Measurements from ENCODE around the gene DNAAF3.
A peak's percentile ranks its signal among the peaks of the same experiment; 100 is the strongest.
"Not testable (repeated sequence)": the region's sequence is repeated elsewhere in the genome, so short reads cannot be mapped to it uniquely, and the experiment has no call there.

DNAAF3 gene

DNA sequence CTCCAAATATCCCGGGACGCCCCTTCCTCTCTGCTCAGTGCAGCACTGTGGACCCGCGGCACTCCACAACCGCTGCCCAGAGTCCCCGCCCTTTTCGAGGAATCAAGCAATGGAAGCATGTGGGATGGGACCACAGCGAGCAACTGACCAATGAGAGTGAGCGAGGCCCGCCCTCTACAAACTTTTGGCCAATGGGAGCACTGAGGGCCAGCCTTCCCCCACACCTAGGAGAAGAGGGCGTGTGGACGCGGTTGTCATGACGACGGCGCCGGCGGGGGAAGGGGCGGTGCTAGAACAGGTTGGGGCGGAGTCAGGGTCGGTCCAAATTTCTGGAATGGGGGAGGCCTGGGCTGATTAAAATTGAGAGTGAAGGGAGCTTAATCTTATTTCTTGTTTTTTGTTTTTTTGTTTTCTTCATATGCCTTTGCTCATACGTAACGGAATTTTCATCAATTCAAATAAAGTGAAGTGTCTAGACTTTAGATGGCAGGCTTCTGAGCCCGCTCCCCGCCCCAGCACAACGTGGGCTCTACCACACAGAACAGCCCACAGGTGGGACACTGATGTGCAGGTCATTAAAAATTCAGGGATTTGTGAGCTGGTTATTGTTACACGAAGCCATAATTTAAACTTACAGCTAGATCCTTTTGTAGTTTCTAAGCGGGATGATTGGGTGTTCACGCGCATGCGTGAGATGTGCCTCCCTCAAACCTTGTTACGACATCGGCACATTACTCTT, at the start of gene DNAAF3:
DNAAF3 (minus strand) TSS at position 84 of the 739 bp plus-strand sequence. CDS start 200 bp downstream, outside the sequence.
- peak; percentile 94 for FAIRE-seq

DNA sequence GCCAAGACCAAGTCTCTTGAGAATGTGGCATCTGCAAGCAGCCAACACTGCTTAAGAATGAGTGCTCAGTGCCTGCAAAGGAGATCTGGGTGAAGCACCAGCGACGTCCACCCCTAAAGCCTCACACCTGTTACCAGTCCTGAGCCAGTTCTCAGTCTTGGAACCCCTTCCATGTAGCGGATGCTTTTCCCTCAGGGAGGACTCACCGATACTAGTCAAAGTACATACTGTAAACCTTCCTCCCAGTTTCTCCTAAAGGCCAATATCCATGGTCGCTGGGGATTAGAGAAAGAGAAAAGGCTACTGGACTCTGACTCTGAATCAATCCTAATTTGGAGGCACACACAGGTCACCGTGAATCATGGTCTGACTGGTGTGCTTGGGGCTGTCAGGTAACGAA, 47.1 kb upstream of the DNAAF3 start:
- FAIRE-seq = no peak

DNA sequence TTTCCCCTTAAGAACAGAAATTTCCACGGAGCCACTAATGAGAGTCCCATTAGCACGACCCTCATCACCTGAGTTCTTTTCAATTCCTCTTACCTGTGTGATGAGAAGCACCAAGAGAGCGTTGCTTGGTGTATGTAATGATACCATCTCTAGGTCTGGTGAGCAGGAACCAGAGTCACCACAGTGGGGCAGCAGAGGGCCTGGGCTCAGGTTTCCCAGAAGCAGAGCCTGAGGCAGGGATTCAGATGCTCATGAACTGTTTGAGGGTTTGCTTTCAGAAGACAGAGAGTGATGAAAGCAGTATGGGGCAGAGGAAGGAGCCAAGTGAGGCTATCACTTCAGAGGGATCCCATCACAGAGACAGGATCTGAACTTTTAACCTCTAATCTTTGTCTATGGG, 46.0 kb upstream of the DNAAF3 start:
- no peak for FAIRE-seq

DNA sequence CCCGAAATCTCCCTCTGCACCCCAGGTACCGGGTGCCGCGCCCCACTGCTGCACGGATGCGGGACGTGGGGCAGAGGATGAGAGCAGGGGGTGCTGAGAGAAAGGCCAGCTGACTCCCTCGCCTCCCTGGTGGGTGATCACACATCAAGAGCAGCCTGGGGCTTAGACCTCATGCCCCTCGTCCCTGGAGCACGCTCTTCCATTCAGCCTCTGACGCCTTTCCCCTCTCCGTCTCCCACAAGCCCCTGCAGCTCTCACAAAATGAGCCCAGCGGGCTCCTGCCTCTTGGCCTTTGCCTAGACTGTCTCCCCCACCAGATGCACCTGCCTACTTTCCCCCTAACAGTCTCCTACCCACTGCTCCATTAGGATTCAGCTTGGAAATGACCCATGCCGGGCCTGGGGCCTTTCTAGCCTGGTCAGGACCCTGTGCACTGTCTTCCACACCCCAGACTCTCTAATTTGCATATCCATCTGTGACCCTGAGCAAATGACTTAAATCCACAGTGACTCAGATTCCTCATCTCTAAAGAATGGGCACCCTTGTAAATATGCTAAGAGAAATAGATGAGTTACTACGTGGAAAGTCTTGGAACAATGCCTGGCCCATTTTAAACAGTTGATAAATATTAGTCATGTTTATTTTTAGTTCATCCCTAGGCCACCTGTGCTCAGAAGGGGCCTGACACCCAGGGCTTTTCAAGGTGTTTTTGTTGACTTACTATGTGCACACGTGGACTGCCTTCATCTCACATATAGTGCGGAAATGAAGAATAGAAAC, 43.5 kb upstream of the DNAAF3 start:
- no peak for FAIRE-seq

DNA sequence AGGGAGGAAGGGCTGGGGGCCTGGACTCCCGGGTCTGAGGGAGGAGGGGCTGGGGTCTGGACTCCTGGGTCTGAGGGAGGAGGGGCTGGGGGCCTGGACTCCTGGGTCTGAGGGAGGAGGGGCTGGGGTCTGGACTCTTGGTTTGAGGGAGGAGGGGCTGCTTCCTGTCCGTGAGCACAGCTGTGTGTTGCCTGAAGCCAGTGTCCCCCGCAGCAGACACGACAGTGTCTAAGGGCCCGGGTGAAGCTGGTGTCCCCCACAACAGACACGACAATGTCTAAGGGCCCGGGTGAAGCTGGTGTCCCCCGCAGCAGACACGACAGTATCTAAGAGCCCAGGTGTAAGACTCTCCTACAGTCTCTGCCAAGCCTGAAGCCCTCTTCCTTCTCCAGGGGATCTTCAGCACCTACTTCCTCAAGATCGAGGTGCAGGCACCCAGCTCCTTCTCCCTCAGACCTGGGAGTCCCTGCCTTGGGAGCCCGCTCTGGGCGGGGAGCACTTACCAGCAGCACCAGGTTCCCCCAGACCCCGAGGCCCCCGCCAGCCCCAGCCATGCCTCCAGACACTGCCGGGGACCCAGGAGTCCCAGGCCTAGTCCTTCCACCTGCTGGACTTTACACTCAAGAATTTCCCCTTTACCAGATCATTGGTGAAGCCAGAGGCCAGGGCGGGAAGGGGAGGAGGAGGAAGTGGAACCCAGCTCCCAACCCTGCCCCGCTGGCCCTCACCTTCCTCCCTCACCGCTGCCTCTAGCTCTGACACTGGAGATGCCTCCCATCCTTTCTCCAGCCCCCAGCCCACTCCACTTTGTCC, 42.7 kb upstream of the DNAAF3 start, which contains the start of gene PTPRH:
PTPRH (minus strand) TSS at position 622 of the 813 bp plus-strand sequence; CDS start at position 554, 68 bp downstream.
- no peak for FAIRE-seq

DNA sequence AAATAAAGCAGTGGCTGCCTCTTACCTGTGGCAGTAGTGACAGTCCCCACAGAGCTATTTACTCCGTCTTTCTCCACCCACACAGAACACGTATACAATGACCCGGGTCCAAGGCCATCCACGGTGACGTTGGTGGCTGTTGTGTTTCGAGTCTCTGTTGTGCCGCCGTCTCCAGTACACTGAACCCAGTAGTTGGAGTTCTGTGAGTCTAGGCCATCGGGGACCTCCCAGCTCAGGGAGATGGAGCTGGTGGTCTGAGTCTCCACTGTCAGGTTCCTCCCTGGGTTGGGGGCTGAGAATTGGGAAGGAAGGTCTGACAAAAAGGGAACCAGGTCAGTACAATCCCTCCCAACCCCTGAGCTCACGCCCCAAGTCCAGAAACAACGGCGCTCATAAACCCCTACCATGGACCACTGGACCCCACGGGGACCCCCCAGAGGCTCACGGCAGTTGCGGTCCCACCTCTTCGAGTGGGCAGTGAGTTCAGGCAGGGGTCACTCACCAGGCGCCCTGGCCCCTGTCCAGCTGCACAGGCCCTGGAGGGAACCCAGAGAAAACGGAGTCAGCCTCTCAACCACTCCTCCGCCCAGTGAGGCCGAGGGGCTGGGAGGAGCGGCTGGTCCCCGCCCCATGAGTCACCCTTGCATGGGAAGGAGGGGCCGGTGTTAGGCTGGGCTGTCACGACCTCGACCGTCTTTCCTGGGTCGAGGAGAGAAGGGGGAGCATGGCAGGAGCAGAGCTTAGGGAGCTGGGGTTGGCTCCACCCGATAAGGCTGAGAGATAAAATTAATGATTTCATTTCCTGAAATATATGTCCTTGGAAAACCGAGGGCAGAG, 40.5 kb upstream of the DNAAF3 start:
- FAIRE-seq = no peak

DNA sequence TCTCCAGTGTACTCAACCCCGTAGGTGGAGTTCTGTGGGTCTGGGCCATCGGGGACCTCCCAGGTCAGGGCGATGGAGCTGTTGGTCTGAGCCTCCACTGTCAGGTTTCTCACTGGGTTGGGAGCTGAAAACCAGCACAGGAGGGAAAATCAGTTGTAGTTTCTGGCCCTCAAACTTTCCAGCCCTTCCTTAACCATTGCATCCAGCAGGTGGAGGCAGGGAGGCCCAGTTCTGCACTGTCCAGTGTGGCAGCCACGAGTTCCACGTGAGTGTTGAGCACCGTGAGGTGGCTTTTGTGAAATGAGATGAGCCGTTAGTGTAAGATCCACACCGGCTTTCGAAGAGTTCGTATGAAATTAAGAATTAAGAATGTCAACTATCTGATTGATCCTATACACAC, 35.8 kb upstream of the DNAAF3 start:
- FAIRE-seq = not testable (repeated sequence)

DNA sequence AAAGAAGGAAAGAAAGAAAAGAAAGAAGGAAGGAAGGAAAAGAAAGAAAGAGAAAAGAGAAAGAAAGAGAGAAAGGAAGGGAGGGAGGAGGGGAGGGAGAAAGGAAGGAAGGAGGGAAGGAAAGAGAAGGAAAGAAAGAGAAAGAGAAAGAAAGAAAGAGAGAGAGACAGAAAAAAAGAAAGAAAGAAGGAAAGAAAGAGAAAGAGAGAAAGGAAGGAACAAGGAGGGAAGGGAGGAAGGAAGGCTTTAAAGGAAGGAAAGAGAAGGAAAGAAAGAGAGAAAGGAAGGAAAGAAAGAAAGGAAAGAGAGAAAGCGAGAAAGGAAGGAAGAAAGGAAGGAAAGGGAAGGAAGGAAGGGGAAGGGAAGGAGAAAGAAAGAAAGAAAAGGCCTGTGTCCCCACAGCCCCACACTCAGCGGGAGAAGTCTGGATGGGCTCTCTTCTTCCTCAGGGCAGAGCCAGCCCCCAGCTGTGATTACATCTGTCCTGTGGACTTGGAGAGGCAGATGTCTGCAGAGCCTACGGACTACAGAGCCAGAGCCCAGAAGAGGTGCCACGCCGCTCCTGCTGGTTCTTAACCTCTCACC, 33.3 kb upstream of the DNAAF3 start:
- FAIRE-seq = no peak

DNA sequence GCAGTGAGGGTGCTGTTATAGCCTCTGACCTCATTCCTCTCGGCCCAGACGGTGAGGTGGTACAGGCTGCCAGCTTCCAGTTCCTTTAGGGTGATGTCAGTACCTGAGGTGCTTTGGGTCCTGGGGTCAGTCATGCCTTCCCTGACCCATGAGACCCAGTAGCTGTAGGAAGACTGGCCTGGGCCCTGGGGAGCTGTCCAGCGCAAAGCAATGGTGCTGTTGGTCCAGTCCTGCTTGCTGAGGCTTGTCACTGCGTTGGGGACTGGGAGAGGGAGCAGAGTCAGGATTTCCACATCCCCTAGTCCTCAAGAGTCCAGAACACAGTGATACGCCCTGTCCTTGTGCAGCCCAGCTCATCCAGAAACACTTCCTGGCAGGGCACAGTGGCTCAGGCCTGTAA, 32.2 kb upstream of the DNAAF3 start:
- no peak for FAIRE-seq

DNA sequence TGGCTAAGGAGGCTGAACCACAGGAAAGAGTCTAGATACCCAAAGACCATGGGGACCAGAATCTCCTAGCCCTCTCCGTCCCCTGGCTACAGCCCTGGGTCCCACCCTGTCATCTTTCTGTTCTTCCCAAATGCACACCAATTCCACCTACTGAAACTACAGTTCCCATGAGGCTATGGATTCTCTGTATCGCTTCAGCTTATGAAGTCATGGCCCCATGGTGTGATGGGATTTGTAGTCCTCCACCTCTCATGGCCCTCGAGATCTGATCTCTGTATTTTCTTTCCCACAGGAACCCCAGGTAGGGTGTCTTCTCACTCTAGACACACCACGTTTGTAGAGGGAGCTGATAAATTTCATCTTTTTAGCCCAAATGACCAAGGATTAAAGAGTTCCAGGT, 31.1 kb upstream of the DNAAF3 start:
- no peak for FAIRE-seq

DNA sequence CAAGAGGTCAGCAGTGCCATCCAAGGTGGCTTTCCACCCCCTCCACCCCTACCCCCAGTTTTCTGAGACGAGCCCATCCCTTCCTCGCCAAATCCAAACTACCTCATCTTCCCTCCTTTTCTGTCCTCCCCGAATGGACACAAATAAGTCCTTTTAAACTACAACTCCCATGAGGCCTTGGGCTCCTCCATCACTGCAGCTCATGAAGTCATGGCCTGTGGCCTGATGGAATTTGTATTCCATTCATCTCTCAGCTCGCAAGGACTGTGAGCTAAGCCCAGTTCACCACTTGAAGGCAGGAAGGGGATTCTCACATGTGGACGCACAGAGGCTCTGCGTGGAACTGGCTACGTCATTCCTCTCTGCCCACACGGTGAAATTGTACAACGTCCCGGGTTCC, 30.4 kb upstream of the DNAAF3 start:
- FAIRE-seq = no peak

DNA sequence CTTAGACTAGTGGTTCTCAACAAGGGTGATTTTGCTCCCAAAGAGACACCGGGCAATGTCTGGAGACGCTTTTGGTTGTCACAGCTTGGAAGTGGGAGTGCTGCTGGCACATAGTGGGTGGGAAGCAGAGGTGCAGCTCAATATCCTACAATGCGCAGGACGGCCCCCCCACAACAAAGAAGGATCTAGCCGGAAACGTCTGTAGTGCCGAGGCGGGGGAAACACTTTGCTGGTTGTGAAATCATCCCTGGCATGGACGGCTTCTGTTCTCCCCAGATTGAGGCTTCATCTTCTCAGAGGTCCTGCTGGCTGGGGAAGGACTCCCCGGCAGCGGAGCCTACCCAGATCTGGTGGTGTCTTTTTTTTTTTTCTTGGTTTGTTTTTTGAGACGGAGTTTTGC, 27.1 kb upstream of the DNAAF3 start:
- FAIRE-seq = no peak

DNA sequence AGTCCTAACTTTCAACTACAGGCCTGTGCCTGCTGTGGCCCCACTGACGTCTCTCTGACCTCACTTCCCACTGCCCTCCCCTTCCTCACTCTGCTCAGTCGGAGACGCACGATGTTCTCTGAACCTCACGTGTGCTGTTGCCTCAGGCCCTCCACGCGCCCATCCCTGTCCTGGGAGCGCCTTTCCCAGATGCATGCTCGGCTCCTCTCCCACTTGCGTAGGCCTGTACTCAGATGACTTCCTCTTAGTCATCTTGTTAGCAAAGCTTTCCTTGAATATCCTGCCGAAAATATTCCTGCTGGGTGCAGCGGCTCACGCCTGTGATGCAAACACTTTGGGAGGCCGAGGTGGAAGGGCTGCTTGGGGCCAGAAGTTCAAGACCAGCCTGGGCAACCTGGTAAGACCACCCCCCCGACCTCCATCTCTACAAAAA, 23.0 kb upstream of the DNAAF3 start:
- no peak for FAIRE-seq

DNA sequence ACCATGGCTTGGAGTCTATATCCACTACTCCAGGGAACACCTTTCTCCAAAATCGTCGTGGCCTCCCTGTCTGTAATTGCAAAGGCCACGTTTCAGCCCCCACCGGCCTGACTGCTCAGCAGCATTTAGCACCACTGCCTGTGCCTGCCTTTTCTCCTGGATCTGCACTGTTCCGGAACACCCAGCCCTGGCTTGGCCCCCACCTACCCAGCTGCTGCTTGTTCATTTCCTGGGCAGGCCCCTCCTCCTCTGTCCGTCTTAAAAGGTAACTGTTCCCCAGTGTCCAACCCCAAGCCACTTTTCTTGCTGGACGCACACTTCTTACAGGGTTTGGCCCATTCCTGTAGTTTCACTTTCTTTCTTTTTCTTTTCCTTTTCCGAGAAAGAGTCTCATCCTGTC, 22.2 kb upstream of the DNAAF3 start:
- no peak for FAIRE-seq

DNA sequence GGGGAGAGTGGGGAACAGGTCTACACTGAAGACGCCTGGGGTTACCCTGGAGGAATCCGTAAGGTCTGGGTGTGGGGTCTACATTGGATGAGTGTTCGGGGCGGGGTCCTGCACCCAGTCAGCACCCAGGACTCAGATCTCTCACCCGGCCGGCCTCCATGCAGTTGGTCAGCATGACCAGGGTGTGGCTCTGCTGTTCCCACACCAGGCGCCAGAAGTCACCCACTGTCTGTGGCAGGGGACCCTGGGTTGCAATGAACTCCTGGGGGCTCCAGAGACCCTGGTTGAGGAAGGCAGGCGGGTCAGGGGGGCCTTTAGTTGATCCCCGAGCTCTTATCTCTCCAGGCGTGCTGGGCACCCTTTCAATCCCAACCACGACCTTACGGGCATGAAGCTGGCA, 19.7 kb upstream of the DNAAF3 start:
- FAIRE-seq = no peak

DNA sequence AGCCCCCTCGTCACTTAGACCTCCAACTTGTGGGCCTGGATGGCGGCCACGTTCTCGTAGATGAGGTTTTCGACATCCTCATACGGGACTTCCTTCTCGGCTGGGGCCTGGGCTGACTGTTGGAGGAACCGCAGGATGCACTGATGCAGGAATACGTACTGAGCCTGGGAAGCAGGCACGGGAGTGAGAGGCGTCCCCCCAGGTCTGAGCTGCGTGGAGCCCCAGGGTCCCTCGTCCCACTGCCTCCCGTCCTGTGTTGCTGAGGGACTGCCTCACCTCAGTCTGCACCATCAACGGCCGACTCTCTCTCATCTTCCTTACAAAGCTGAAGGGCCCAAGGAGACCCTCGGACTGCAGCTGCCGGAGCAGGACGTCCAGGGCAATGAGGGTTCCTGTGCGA, 15.3 kb upstream of the DNAAF3 start:
- no peak for FAIRE-seq

DNA sequence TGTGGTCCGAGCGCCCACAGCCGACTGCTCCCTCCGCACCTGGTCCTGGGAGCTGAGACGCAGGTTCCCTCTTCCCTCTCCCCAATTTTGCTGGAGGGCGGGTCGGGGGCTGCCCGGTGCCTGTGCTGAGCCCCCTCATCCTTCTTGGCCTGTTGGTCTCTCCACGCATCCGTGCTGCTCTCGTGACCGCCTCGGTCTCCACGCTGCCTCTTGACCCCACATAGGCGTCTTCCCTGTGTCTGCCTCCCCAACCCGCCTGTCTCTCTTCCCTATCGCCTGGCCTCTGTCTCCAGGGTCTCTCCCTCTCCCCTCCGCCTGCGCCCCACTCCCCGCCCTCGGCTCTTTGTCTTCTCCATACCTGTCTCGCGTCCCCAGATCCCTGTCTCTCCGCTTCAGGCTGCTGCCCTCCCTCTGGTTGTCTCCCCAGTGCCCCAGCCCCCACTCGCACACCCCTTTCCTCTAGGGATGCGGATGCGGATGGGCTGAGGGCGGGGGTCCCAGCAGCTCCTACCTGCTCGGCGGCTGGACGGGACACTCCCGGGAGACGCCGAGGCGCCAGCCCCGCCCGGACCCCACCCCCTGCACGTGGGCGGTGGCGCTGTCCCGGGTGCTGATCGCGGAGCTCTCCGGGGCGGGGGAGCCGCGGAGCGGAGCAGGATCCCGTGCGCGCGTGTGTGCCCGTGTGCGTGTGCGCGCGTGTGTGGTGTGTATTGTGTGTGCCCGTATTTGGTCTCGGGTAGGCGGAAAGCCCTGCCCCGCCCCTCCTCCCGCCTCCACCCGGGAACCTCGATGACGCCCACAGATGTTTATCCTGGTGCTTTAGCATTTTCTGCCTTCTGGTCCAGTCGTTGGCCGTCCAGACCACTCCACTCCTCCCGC, 13.4 kb upstream of the DNAAF3 start, which contains the start of gene SYT5:
SYT5 (minus strand) TSS at position 684 of the 879 bp plus-strand sequence. CDS start 1,248 bp downstream, outside the sequence.
- FAIRE-seq = no peak

DNA sequence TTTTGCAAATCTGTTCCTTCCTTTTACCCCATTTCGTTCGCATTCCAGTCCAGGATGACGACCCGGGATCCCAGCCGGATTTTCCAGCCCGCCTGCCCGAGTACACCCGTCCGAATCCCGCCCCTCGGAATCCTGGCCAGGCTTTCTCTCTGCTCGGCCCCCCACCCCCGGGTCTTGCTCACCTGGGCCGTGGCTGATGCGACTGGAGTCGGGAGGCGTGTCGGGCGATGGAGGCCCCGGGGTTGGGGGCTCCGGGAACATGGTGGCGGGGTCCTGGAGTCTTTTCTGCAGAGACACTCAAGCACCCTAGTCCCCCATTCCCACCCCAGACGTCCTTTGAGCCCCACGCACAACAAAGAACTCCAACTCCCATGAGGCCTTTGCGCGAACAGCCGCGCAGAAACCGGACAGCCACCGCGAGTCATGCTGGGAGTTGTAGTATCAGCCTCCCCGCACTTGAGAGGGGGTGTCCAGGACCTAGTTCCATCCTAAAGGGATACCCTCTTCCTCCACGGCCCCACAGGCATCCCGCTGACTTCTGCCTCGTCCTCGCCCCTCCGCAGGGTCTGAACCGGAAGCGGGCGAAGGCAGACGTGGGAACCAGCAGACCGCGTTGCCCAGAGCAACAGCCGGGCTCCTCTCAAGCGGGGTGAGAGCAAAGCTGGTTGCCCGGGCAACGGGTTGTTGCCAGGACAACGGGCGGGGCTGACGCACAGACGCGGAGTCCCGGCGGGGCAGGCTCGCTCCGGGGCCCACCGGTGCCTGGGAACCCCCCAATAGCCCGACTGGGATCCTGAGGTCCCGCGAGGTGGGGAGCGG, 12.6 kb upstream of the DNAAF3 start:
- no peak for FAIRE-seq

DNA sequence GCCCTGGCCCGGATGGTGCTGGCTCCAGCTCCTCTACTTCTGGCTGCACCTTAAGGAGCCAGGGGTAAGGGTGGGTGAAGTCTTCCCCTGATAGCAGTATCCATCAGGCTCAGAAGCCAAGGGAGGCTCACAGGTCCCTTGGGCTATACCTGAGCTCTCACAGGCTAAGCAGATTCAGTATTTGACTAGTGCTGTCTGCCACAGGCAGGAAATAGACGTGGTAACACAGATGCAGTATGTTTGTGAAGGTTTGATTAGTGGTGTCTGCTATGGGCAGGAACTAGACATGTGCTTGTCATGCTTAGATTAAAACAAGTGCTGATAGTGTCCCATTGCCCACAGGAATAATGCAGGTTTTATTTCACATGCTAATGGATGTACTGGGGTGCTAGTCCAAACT, 9.7 kb upstream of the DNAAF3 start:
- no peak for FAIRE-seq

Measured in endometrium (tissue), 2 donors.